Stimulated activated CD8-positive, alpha-beta memory T cell treated with anti-CD3 and anti-CD28 coated beads, Interleukin-15, amount 100 ng/mL, for 48 hours (primary cell): Measurements from ENCODE around the gene RBM14.
"Not testable (repeated sequence)": the region's sequence is repeated elsewhere in the genome, so short reads cannot be mapped to it uniquely, and the experiment has no call there.

ENCODE experiments used
- DNase-seq, 2 donors: peaks; one replicate each; pipeline ENCODE4 v3.0.0-alpha.2; 2020; ENCODE audit warnings: low read depth in 2 of 2

RBM14 gene, protein sequence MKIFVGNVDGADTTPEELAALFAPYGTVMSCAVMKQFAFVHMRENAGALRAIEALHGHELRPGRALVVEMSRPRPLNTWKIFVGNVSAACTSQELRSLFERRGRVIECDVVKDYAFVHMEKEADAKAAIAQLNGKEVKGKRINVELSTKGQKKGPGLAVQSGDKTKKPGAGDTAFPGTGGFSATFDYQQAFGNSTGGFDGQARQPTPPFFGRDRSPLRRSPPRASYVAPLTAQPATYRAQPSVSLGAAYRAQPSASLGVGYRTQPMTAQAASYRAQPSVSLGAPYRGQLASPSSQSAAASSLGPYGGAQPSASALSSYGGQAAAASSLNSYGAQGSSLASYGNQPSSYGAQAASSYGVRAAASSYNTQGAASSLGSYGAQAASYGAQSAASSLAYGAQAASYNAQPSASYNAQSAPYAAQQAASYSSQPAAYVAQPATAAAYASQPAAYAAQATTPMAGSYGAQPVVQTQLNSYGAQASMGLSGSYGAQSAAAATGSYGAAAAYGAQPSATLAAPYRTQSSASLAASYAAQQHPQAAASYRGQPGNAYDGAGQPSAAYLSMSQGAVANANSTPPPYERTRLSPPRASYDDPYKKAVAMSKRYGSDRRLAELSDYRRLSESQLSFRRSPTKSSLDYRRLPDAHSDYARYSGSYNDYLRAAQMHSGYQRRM

DNA sequence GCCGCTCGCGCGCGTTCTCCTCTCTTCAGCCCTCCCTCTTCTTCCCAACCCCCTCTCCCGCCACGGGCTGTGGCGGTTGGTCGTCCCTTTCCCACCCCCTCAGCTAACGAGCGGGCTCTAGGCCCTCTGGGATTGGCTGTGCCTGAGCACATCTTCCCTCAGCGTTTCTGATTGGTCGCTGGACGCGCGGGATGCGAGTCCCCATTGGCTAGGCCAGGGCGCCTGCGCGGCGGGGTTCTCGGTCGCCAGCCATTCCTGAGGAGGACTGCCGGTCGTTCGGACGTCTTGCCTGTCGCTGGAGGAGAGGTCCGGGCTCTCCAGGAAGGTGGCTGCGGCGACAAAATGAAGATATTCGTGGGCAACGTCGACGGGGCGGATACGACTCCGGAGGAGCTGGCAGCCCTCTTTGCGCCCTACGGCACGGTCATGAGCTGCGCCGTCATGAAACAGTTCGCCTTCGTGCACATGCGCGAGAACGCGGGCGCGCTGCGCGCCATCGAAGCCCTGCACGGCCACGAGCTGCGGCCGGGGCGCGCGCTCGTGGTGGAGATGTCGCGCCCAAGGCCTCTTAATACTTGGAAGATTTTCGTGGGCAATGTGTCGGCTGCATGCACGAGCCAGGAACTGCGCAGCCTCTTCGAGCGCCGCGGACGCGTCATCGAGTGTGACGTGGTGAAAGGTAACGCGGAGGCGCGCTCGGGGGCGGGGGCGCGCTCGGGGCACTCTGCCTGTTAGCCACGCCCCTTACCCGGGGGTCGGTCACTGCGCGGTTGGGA, at the start of gene RBM14:
TSS of gene RBM14 (plus strand) at position 252 of the 776 bp plus-strand sequence. CDS start at position 343, 91 bp downstream.
- peak; percentile 96 to 99 for DNase-seq

DNA sequence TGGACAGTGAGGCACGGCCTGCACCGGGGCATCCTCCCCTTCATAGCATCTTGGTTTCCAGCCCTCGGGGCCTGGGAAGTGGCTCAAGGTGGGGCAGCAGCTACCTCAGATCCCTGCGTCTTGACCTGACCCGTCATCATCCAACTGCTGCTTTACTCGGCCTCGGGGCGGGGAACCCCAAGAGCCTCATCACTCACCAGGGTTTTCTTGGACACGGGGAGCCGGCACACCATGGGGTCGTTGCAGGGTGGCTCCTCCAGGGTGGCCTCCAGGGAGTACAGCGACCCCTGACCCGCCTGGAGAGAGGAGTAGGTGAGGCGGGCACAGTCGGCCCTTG, 48.7 kb upstream of the RBM14 start:
- no peak for DNase-seq

- peak; percentile 55 for DNase-seq
These were observed 48.1 kb upstream of the RBM14 start, which contains the start of gene CTSF for GRCh38 chr11:66568124-66568916. Gene CTSF, minus strand, starts transcription at chr11:66568606. Its CDS starts 120 bp downstream, at chr11:66568486.

DNA sequence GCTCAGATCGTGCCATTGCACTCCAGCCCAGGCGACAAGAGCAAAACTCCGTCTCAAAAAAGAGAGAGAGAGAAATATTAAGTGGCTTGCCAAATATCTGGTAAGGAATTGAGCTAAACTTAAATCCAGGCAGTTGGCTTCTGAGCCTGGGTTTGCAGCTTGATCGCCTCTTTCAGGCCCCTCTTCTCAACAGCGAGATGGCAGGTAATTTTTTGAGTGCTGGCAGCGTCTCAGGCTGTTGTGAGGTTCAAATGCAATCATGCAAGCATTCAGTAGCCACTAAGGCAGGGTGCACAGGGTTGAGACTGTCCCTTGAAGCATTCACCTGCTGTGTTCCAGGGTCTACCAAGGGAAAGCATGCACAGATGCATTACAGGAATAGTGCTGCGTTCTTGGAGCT, 47.4 kb upstream of the RBM14 start:
- DNase-seq = no peak

DNA sequence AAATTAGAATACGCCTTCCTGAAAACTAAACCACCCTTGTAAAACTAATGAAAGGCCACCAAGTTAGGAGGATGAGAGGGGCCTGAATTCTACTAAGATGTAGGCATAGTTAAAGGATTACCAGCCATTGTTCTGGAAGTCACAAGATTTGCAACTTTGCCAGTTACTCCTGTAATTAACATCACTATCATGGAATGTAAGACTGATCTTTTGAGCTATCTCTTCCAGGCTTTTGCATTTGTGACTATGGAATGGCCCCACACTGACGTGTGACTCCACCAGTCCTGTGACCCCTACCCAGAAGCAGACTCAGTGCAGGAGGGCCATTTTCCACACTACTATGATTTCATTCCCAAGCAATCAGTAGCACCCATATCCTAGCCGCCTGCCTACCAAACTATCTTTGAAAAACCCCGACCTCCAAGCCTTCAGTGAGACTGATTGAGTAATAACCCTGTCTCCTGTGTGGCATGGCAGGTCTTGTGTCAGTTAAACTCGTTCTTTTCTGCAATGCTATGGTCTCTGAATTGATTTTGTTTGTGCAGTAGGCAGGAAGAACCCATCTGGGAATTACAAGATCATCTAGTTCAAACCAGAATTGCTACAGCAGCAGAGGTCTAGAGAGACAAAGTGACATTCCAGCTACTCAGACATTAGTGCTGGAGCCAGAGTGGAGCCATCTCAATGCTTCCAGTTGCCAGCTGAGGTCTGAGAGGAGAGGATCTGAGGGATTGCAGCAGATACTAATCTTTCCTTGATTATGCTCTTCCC, 46.2 kb upstream of the RBM14 start:
- DNase-seq = no peak

DNA sequence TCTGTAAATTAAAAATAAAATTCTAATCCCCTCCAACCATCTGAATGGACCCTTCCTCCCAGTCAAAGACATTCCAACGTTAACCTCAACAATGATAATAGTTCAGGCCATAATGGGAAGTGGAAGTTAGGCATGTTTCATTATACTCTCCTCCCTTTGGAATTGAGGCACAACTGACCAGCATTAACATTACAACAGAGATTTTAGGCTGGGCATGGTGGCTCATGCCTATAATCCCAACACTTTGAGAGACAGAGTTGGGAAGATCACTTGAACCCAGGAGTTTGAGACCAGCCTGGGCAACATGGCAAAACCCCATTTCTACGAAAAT, 45.6 kb upstream of the RBM14 start:
- DNase-seq = no peak

DNA sequence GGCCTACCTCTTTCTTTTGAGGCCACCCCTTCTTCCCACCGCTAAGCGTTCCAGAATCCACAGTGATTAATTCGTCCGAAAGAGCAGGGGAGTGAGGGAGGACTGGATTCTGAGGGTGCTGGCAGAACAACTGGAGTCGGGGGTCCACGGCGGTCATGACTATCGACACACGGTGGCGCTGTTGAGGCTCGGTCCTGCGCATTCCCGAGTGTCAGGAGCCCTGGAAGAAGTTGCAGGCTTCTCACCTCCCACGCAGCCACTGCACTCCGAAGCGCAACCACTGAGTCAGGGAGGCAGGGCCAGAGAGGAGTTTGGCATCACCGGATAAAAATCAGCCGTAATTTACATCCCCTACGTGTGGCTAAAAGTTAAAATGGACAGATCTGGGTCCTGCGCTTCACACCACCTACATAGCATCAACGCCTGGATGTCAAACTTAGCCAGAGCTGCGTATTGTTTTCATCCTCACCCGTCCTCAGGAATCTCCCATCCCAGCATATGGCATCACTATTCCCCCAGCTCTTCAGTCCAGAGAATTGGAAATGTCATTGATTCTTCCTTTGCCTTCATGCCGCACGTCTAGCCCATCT, 37.3 kb upstream of the RBM14 start:
- DNase-seq = peak; percentile 56 to 74

GRCh38 chr11:66580803-66581202, 35.6 kb upstream of the RBM14 start:
- DNase-seq = no peak

DNA sequence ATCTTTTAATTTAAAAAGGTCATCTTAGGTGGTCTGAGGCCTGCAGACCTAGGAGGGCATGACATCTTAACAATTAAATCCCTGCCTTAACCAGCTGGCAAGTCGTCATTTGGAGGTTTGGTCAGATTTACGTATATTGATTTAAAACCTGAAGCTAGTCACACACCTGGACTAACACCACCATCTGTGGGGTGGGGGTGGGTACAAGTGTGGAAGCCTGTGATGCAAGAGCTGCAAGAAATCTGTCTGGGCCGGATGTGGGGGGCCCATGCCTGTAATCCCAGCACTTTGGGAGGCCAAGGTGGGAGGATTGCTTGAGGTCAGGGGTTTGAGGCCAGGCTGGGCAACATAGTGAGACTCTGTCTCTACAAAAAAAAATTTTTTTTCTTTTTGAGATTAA, 35.2 kb upstream of the RBM14 start:
- no peak for DNase-seq

DNA sequence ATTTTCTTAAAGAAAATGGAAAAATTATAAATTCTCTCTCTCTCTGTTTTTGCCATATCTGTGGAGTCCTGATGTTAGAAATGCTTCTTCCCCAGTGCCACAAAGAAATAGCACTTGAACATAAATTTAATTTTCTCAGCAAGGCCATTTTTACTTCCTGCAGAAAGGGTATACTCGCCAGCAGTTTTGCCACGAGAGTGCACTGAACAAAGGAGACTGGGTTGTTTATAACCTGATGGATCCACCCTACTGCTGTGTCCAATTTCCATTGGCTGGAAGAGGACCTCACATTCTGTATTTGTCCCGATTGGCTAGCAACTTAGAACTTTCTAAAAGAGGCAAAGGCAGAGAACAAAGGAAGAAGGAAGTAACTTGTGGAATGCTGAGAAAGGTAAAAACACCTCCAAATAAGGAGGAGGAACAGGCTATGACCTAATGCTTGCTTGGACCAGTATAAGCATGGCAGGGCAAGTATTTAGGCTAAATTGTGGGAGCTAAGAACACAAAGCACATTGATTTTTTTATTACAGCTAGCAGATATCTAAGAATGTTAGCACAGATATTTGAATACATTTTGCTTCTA, 33.8 kb upstream of the RBM14 start:
- DNase-seq = not testable (repeated sequence)

- not testable (repeated sequence) for DNase-seq
These were observed 31.0 kb upstream of the RBM14 start for GRCh38 chr11:66585447-66585846.

DNA sequence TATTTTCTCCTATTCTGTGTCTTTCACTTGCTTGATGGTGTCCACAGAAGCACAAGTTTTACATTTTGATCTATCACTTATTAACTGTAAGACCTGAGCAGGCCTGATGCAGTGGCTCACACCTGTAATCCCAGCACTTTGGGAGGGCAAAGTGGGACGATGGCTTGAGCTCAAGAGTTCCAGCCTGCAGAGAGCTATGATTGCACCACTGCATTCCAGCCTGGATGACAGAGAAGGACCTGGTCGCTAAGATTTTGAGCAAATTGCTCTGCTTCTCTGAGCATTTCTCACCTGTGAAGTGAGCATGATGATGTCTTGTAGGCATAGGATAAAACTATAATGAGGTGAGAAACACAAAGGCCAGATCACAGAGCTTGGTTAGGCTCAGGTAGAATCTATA, 30.3 kb upstream of the RBM14 start:
- no peak for DNase-seq

- DNase-seq = not testable (repeated sequence)
These were observed 27.1 kb upstream of the RBM14 start for GRCh38 chr11:66589315-66589714.

- no peak for DNase-seq
These were observed 26.3 kb upstream of the RBM14 start for GRCh38 chr11:66589996-66590675.

GRCh38 chr11:66591175-66591574, 25.3 kb upstream of the RBM14 start:
- DNase-seq = no peak

DNA sequence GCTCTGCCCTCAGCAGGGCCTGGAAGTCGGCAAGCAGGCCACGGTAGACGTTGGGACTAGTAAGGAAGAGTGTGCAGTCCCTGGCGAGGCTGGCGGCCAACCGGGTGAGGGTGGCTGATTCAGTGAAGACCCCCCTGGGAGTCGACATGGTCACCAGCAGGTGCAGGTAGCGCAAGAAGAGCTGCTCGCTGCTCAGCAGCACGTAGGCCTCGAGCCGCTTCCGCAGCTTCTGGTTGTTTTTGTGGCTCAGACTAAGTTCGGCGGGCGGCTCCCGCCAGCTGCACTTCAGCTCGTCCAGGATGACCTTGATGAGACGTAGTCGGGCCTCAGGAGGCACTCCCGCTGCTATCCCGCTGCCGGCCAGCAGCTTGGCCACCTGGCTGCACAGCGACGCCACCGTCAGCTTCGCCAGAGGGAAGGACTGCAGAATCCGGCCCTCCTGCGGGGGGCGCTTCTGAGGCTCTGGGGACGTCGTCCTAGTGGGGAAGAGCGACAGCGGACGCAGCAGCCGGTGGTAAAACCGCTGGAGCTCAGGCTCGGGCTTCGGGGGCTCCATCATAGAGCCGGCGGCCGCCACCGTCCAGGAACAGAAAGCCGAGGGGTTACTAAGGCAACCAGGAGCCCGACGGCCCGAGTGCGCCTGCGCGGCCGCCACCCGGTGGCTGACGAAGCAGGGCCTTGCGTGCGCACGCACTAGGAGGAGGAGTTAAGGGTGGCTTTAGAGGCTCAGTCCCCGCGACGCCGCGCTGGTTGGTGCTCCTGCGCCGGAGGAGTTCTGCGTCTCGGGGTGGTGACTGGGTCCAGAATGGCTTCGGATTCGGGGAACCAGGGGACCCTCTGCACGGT, 23.8 kb upstream of the RBM14 start, which contains the start of the genes CCDC87 and CCS:
TSS of gene CCDC87 (minus strand) at position 607 of the 846 bp plus-strand sequence. CDS start at position 559, 48 bp downstream.
TSS of gene CCS (plus strand) at position 729 of the 846 bp plus-strand sequence. CDS start at position 806, 77 bp downstream.
- DNase-seq = peak; percentile 98 to 99

GRCh38 chr11:66593303-66593635, 23.2 kb upstream of the RBM14 start:
- DNase-seq = no peak

DNA sequence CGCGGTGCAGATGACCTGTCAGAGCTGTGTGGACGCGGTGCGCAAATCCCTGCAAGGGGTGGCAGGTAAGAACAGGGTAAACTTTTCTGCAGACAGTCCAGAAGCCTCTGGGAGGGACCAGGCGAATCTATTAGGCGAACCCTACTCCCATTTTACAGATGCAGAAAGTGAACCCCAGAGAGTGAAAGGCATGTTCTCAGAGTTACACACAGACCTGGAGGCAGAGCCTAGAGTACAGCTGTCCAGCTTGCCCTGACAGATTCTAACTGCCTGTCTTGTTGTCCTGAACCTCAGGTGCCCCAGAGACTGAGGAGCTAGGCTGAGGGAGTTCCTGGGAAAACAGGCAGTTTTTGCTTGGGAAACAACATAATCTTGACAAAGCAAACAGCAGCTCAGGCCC, 22.8 kb upstream of the RBM14 start:
- DNase-seq = no peak
